Measurements from ENCODE around the gene NAA20. TPM values are rescaled to one million over a fixed set of nuclear protein-coding genes. Genes with fewer than 3 reads are reported as not detected.

The NAA20 gene
- total RNA-seq, 1 experiment from 2014 or later, result 81.5 TPM

- H3K27me3 ChIP-seq (replicated peaks; ENCODE audit: control insufficient read depth, insufficient read depth, low read length), result no peaks in the 10 kb centered on the region
- BruUV-seq (replicated peaks), result no TSS peak
- ChIA-PET POLR2A (interaction anchor here (0.7 kb wide), 1 partner anchor 273 kb away, joined by 5 read pairs; no protein-coding TSS in a partner anchor), CTCF (no interaction called here)
- H3K9me3 Mint-ChIP-seq (ENCODE audit: unreplicated experiment), result no peaks in the 10 kb centered on the region
- no peaks in the 10 kb centered on the region for H3K27me3 Mint-ChIP-seq (ENCODE audit: insufficient read depth, unreplicated experiment)
- peaks cover 8% of the 10 kb centered on the region for H3K36me3 ChIP-seq (ENCODE audit: control insufficient read depth, insufficient read depth, low read length)
- H3K4me1 ChIP-seq, result peaks cover 44% of the 10 kb centered on the region
- no peak overlapping the region for H3K4me3 Mint-ChIP-seq (ENCODE audit: unreplicated experiment)
- H3K36me3 Mint-ChIP-seq (ENCODE audit: insufficient read depth, unreplicated experiment), result peaks cover 65% of the 10 kb centered on the region
- no peaks in the 10 kb centered on the region for H3K9me3 ChIP-seq
- intact Hi-C loops (cut with micrococcal nuclease; ENCODE audit: unreplicated experiment), result loop anchor here (1.0 to 2.0 kb wide), 5 partner anchors 31 to 307 kb away; no protein-coding TSS in a partner anchor
- H3K27ac Mint-ChIP-seq (ENCODE audit: unreplicated experiment), result peak overlapping the region; percentile 81
- peak; percentile 79 to 86 for TF ChIP-seq CTCF (IDR thresholded peaks at IDR 0.05; ENCODE audit: insufficient read depth in 1 of 2, low read depth in 1 of 2, low read length in 1 of 2, severe bottlenecking in 1 of 2, unreplicated experiment in 1 of 2)
- peak in 1 of 2 experiments; percentile 37 for DNase-seq
- peaks cover 32% of the 10 kb centered on the region for H3K4me1 Mint-ChIP-seq (ENCODE audit: low read depth, unreplicated experiment)
- no peak overlapping the region for H3K4me3 ChIP-seq (ENCODE audit: low read depth, low read length)
Observed at GRCh38 chr20:19995220-19995863, 21.8 kb upstream of the NAA20 start.

GRCh38 chr20:19996222-19996621 is 20.9 kb upstream of the NAA20 start:
- Mint-ChIP-seq H3K27ac (ENCODE audit: unreplicated experiment) (no peak overlapping the region), H3K9me3 (ENCODE audit: unreplicated experiment) (no peaks in the 10 kb centered on the region), H3K36me3 (ENCODE audit: insufficient read depth, unreplicated experiment) (peaks cover 70% of the 10 kb centered on the region), H3K4me1 (ENCODE audit: low read depth, unreplicated experiment) (peaks cover 26% of the 10 kb centered on the region), H3K4me3 (ENCODE audit: unreplicated experiment) (no peak overlapping the region), H3K27me3 (ENCODE audit: insufficient read depth, unreplicated experiment) (no peaks in the 10 kb centered on the region)
- POLR2A ChIA-PET, result no interaction called here
- intact Hi-C loops (cut with micrococcal nuclease; ENCODE audit: unreplicated experiment), result no loop called here
- H3K4me1 ChIP-seq, result peaks cover 35% of the 10 kb centered on the region
- H3K36me3 ChIP-seq (ENCODE audit: control insufficient read depth, insufficient read depth, low read length), result peaks cover 9% of the 10 kb centered on the region
- no TSS peak for BruUV-seq (replicated peaks)
- no peaks in the 10 kb centered on the region for H3K9me3 ChIP-seq
- no peaks in the 10 kb centered on the region for H3K27me3 ChIP-seq (replicated peaks; ENCODE audit: control insufficient read depth, insufficient read depth, low read length)
- DNase-seq, result no peak
- CTCF ChIA-PET, result no interaction called here
- H3K4me3 ChIP-seq (ENCODE audit: low read depth, low read length), result no peak overlapping the region
- TF ChIP-seq CTCF (IDR thresholded peaks at IDR 0.05; ENCODE audit: insufficient read depth in 1 of 2, low read depth in 1 of 2, low read length in 1 of 2, severe bottlenecking in 1 of 2, unreplicated experiment in 1 of 2), result no peak

GRCh38 chr20:19996917-19997316 is 20.2 kb upstream of the NAA20 start:
- H3K4me3 Mint-ChIP-seq (ENCODE audit: unreplicated experiment), result no peak overlapping the region
- TF ChIP-seq CTCF (IDR thresholded peaks at IDR 0.05; ENCODE audit: insufficient read depth in 1 of 2, low read depth in 1 of 2, low read length in 1 of 2, severe bottlenecking in 1 of 2, unreplicated experiment in 1 of 2), result no peak
- CTCF ChIA-PET, result no interaction called here
- POLR2A ChIA-PET, result no interaction called here
- H3K27me3 ChIP-seq (replicated peaks; ENCODE audit: control insufficient read depth, insufficient read depth, low read length), result no peaks in the 10 kb centered on the region
- H3K9me3 Mint-ChIP-seq (ENCODE audit: unreplicated experiment), result no peaks in the 10 kb centered on the region
- no peaks in the 10 kb centered on the region for H3K9me3 ChIP-seq
- H3K36me3 ChIP-seq (ENCODE audit: control insufficient read depth, insufficient read depth, low read length), result peaks cover 8% of the 10 kb centered on the region
- H3K4me3 ChIP-seq (ENCODE audit: low read depth, low read length), result no peak overlapping the region
- peaks cover 73% of the 10 kb centered on the region for H3K36me3 Mint-ChIP-seq (ENCODE audit: insufficient read depth, unreplicated experiment)
- H3K4me1 ChIP-seq, result peaks cover 28% of the 10 kb centered on the region
- no peak for DNase-seq
- no peaks in the 10 kb centered on the region for H3K27me3 Mint-ChIP-seq (ENCODE audit: insufficient read depth, unreplicated experiment)
- BruUV-seq (replicated peaks), result no TSS peak
- intact Hi-C loops (cut with micrococcal nuclease; ENCODE audit: unreplicated experiment), result no loop called here
- no peak overlapping the region for H3K27ac Mint-ChIP-seq (ENCODE audit: unreplicated experiment)
- peaks cover 19% of the 10 kb centered on the region for H3K4me1 Mint-ChIP-seq (ENCODE audit: low read depth, unreplicated experiment)
